Adrenal gland (tissue), 5 donors: ENCODE data around the gene CA10.

Experiments used
- POLR2A ChIP-seq, 2 donors: fragments of 450-650 bp; IDR thresholded peaks; one replicate each; pipeline ENCODE4 v1.6.1; 2017; ENCODE audit warnings: antibody characterized with exemption in 2 of 2, mild to moderate bottlenecking in 2 of 2, moderate library complexity in 1 of 2
- TF ChIP-seq, protein P1 (sequence below), 6 experiments: fragments of 450-650 bp in 4 of 6; fragments of 200-600 bp in 2 of 6; sonication (generic) in 1 of 6; IDR thresholded peaks; 1 replicate in 5 of 6; 2 replicates in 1 of 6; pipeline versions ENCODE4 v1.5.1 to v1.8.0; 2016 to 2021; ENCODE audit warnings: antibody characterized with exemption in 6 of 6, mild to moderate bottlenecking in 2 of 6, moderate library complexity in 1 of 6
- donor health status: DM: no; HTN: no; CAD: no.

DNA sequence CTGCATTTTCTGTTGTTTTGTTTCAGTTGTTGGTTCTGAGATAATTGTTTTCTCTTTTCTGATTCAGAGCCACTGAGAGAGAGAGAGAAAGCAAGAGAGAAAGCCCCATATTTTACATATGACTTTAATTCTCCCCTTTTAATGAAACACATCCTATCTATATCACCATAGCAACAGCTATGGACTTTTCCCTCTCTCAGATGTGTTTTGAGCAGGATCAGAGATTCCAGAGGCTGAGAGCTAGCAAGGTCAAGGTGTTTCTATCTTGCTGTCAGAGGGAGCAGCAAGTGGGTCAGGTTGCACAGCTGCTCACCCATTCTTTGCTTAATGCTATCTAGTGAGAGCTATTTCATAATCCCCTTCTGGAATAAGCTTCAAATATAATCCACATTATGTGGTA is 415.9 kb downstream of the CA10 start:
- no peak for TF ChIP-seq POLR2A (IDR thresholded peaks at IDR 0.05)
- TF ChIP-seq, protein P1, sequence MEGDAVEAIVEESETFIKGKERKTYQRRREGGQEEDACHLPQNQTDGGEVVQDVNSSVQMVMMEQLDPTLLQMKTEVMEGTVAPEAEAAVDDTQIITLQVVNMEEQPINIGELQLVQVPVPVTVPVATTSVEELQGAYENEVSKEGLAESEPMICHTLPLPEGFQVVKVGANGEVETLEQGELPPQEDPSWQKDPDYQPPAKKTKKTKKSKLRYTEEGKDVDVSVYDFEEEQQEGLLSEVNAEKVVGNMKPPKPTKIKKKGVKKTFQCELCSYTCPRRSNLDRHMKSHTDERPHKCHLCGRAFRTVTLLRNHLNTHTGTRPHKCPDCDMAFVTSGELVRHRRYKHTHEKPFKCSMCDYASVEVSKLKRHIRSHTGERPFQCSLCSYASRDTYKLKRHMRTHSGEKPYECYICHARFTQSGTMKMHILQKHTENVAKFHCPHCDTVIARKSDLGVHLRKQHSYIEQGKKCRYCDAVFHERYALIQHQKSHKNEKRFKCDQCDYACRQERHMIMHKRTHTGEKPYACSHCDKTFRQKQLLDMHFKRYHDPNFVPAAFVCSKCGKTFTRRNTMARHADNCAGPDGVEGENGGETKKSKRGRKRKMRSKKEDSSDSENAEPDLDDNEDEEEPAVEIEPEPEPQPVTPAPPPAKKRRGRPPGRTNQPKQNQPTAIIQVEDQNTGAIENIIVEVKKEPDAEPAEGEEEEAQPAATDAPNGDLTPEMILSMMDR (IDR thresholded peaks at IDR 0.05) = no peak
